ENCODE results near the gene NDUFS1.
"Not testable (repeated sequence)": the region's sequence is repeated elsewhere in the genome, so short reads cannot be mapped to it uniquely, and the experiment has no call there.

The NDUFS1 gene

DNA sequence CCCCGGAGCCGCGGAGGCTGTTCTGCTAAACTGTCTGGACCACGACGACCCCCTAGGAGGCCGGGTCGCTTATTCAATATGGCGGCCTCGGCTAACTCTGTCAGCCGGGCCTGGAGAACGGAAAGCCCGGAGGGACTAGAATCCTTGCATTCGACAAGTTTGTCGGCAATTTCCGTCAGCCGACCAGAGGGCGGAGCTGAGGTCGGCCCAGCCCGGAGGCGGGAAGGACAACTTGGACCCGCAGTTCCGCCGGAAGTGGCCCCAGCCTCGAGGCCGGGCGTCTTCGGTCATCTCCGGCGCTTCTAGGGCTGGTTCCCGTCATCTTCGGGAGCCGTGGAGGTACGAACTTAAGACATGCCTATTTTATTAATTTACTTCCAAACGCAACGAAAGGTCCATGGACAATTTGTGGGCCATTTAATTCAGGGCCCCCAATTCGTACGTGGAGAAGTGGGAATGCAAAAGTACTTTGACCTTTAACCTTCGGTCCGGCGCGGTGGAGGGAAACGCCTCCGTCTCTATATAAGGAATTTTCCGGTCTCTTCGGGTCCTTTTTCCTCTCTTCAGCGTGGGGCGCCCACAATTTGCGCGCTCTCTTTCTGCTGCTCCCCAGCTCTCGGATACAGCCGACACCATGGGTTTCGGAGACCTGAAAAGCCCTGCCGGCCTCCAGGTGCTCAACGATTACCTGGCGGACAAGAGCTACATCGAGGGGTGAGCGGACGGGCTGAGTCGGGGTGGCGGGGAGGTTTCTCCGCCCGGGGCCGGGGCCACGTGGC lies at the start of gene NDUFS1, which contains the start of gene EEF1B2:
Gene NDUFS1 (minus strand): TSS at position 99 of the 779 bp plus-strand sequence. CDS start 5,766 bp downstream, outside the sequence.
Gene EEF1B2 (plus strand): TSS at position 550 of the 779 bp plus-strand sequence. CDS start 85 bp downstream, at position 635.
- DNase-seq (ENCODE audit: low read depth), result peak; percentile 97

DNA sequence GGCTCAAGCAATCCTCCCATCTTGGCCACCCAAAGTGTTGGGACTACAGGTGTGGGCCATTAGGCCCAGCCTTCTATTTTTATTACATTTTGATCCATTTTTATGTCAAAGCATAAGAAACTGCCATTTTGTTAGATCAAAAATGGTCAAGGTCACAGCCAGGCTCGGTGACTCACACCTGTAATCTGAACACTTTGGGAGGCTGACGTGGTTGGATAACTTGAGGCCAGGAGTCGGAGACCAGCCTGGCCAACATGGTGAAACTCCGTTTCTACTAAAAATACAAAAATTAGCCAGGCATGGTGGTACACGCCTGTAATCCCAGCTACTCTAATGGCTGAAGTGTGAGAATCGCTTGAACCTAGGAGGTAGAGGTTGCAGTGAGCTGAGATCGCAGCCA lies 49.7 kb upstream of the NDUFS1 start:
- no peak for DNase-seq (ENCODE audit: low read depth)

DNA sequence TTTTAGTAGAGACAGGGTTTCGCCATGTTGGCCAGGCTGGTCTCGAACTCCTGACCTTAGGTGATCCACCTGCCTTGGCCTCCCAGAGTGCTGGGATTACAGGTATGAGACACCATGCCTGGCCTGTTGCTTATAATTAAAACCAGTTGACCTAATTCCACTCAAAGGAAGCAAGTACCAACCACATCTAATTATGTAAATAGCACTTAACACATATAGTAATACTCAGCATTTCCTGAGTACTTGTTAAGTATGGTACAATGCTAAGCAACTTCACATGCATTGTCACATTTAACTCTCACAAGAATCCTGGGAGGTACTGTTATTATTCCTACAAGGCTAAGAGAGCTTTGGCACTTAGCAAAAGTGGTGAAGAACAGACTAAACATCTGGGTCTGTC lies 48.1 kb upstream of the NDUFS1 start:
- not testable (repeated sequence) for DNase-seq (ENCODE audit: low read depth)

DNA sequence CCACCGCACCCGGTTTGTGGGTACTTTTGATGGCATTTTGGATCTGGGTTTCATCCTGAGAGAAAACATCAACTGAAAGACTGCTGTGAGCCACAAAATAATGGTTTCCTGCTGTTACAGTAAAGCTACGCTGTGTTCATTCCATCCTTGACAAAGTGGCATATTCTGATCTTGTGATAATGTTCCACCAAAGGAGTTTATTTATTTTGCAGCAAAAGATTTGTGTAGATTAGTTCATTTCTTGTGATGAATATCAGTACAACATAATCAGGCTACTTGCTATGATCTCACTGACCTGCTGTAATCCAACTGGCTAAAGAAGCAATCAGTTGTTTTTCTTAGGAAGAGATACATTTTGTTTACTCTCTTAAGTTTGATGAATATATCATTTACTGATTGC lies 45.5 kb upstream of the NDUFS1 start:
- no peak for DNase-seq (ENCODE audit: low read depth)

DNA sequence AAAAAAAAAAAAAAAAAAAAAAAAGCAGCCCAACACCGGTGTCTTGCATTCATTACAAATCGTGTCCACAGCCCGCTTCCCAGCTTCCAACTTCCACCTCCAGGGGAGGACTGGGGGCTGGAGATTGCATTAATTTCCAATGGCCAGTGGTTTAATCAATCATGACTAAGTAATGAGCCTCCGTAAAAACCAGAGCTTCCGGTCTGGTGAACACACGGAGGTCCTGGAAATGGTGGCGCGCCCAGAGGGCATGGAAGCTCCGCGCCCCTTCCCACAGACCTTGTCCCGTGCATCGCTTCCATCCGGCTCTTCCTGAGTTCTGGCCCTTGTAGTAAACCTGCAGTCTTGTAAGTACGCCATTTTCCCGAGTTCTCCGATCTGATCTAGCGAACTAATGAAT lies 44.1 kb upstream of the NDUFS1 start:
- DNase-seq (ENCODE audit: low read depth), result no peak

DNA sequence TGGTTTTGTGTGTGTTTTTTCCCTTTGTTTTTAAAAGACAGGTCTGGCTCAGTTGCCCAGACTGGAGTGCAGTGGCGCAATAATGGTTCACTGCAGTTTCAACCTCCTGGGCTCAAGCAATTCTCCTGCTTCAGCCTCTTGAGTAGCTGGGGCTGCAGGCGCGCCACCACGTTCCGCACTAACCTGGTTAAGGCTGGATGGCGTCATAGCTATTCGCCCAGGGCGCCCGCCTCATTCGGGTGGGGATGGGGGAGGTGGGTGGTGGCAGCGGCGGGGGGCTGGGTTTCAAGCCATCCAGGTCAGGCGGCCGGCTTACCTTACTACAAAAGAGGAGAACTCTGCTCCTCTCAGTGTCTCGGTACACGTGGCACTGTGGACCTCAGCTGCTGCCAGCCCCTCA lies 43.2 kb upstream of the NDUFS1 start:
- no peak for DNase-seq (ENCODE audit: low read depth)

DNA sequence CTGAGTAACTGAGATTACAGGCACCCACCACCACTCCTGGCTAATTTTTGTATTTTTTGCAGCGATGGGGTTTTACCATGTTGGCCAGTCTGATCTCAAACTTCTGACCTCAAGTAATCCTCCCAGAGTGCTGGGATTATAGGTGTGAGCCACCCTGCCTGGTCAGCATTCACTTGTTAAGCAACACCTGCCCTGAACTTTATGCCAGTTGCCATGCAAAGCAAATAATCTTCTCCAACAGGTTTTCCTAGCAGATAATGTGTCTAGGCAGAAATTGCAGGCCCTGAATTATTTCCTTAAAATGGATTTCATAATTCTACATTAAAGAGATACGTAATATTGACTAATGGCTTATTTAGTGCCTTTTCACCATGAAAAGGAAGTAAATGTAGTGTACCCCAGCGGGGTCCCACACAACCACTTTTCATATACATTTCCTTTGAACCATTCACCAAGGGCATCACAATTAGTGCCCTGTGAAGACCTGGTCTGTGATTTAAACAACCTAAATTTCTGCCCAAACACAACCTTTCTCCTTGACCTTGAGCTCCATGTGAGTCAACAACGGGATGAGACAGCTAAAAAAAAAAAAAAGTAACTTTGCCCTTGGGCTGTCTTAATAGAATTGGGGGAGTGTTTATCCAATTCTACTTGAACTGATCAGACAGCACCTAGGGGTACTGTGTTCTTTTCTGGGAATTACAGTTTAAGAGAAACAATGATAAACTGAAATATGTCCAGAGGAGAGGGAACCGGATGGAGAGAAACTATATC lies 42.0 kb upstream of the NDUFS1 start:
- no peak for DNase-seq (ENCODE audit: low read depth)

DNA sequence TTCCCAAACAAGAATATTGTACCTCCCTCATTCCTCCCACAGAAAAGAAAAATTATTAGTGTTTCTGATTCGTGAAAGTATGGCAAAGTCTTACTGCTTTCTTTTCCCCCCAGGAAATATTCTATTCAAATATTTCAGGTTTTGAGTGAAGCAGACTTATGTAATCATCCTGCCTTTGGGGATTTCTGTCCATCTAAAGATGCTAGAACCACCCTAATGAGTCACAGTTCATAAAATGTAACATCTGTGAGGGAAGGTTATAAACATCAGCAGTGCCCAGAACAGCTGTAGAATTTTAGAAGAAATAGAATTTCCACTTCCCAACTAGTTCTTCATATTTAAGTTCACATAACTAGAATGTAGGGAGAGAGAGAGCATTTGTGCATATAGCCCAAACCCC lies 39.4 kb upstream of the NDUFS1 start:
- no peak for DNase-seq (ENCODE audit: low read depth)

DNA sequence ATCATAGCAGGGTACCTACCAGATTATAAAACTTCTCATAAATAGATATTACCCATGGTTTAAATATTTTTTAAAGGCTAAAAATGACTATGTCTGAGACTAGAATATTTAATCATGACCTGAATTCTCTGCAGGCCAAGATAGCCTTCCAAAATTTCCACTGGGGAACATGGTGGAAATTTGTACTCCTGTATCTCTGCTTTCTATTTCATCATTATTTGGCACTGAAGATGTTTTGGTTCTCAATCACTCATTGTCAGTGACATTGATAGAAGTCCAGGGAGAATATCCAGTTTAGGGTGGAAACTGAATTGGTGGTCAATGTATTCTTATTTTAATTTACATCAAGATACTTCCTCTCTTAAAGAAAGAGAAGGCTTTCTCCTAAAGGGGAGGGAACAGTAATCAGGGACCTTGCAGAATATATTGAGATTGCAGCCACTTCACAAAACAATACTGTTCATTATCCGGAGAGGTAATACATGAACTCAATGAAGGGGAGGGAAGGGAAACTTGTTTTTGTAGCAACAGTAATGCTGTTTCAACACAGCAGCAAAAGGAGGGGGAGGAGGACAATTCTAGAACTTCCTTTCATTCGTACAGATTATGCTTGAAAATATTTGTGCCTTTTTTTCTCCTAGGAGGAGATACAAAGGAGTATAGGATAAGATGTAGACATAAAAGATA lies 34.6 kb upstream of the NDUFS1 start:
- no peak for DNase-seq (ENCODE audit: low read depth)

DNA sequence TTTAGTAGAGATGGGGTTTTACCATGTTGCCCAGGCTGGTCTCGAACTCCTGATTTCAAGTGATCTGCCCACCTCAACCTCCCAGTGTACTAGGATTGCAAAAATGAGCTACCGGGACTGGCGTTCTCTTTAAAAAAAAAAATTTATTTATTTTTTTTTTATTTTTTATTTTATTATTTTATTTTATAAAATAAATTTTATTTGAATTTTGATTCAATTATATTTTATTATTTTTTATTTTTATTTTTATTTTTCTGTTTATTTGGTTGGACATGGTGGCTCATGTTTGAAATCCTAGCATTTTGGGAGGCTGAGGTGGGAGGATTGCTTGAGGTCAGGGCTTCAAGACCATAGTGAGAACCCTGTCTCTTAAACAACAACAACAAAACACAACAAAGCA lies 32.9 kb upstream of the NDUFS1 start:
- no peak for DNase-seq (ENCODE audit: low read depth)

DNA sequence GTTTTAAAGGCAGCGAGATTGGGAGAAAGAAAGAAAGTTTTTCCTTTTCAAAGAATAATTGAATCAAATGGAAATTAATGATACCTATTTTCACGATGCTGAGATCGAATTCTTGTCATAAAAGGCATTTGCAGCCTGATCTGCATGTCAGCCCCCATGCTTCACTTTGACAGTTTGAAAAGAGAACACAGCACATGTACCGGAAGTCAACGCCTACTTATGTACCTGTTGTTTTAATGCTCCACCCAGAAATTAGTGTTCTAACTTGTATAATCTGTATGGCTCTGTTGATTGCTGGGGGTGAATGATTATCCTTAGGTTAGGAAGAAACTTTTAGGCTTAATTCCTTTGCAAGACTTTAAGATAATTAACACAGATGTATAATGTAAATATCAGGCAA lies 31.4 kb upstream of the NDUFS1 start:
- no peak for DNase-seq (ENCODE audit: low read depth)

DNA sequence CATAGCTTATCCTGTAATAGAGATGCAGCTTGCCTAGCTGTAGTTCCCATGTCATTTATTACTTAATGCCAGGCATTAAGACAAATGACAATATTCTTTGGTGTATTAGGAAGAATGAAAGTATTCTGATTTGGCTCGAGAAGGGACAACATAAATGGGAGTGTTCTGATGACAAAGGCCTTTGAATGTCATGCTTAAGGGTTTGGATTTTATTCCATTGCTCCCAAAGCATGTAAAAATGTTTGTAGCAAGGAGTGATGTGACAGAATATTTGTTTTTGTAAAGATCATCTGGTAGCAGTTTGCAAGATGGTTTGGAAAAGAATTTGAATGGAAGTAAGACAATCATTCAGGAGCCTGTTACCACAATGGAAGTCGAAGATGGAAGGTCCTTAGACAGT lies 30.9 kb upstream of the NDUFS1 start:
- no peak for DNase-seq (ENCODE audit: low read depth)

DNA sequence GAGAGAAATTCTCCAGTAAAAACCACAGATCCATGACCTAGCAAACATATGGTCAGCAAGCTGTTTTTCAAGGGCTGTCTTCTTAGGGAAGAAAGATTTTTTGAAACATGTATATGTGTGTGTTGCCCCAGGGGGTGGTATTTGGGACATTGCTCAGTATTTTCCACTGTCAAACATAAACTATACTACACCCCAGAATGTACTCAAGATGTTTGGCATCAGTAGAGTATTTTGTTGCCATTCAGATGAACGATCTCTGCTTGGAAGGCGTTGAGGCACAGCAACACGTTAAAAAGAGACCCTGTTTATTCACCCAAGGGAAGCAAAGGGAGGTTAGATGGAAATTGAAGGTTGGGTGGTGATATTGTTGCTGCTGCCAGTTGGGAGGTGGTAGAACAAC lies 30.4 kb upstream of the NDUFS1 start:
- DNase-seq (ENCODE audit: low read depth), result no peak

DNA sequence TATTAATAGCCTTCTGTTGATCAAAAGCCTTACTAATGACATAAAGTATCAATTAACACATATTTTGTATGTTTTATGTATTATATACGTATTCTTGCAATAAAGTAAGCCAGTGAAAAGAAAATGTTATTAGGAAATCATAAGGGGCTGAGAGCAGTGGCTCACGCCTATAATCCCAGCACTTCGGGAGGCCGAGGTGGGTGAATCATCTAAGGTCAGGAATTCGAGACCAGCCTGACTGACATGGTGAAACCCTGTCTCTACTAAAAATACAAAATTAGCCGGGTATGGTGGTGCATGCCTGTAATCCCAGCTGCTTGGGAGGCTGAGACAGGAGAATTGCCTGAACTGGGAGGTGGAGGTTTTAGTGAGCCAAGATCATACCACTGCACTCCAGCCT lies 22.3 kb upstream of the NDUFS1 start:
- DNase-seq (ENCODE audit: low read depth), result not testable (repeated sequence)

DNA sequence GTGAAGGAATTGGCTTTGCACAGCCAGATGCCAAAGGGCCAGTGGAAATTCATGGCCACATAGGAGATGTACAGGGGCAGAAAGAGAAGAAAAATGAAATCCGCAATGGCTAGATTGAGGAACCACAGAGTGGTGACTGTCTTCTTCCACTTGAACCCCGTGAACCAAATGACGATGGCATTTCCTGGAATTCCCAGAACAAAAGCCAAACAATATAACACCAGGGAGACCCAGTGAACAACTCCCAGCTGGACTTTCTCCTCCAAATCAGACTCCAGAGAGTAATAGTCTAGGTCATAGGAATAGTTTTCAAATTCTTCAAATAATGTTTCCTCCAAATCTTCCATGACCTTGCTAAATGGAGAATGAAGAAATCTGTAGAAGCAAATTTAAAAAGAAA lies 17.7 kb upstream of the NDUFS1 start:
- DNase-seq (ENCODE audit: low read depth), result no peak

DNA sequence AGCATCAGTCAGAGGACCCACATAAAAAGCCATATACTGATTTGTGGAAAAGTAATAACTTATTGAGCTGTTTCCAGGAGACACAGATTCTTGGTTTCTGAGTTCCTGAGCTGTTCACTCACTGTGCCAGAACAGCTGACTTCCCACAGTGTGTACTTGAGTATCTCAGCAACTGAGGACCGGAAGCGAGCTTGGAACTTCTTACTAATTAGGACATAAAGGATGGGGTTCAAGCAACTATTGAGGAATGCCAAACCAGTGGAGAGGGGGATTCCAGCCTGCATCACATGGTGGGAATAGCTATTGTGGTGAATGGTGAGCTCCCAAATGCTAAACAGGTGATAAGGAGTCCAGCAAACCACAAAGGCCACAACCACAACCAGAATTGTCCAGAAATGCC lies 16.9 kb upstream of the NDUFS1 start:
- DNase-seq (ENCODE audit: low read depth), result no peak

DNA sequence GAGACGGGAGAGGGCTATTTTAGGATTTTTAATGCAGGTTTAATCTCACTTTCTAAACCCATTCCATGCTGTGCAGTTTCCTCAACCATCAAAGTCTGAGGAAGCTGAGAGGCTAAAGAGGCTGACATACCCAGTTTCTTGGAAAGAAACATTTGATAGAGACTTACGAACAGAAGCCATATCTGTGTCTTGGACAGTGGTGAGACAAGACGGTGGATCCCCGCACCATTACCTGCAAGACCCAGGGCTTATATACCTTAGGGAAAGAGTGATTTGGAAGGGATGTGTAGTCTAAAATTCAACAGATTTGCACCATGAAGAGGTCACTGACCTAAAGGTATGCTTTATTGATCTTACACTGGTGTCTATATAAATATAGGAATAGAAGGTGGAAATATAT lies 13.9 kb upstream of the NDUFS1 start:
- DNase-seq (ENCODE audit: low read depth), result no peak

DNA sequence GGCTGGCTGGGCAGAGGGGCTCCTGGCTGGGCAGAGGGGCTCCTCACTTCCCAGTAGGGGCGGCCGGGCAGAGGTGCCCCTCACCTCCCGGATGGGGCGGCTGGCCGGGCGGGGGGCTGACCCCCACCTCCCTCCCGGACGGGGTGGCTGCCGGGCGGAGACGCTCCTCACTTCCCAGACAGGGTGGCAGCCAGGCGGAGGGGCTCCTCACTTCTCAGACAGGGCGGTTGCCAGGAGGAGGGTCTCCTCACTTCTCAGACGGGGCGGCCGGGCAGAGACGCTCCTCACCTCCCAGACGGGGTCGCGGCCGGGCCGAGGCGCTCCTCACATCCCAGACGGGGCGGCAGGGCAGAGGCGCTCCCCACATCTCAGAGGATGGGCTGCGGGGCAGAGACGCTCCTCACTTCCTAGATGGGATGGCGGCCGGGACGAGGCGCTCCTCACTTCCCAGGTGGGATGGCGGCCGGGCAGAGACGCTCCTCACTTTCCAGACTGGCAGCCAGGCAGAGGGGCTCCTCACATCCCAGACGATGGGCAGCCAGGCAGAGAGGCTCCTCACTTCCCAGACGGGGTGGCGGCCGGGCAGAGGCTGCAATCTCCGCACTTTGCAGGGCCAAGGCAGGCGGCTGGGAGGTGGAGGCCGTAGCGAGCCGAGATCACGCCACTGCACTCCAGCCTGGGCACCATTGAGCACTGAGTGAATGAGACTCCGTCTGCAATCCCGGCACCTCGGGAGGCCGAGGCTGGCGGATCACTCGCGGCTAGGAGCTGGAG lies 12.6 kb upstream of the NDUFS1 start:
- not testable (repeated sequence) for DNase-seq (ENCODE audit: low read depth)

DNA sequence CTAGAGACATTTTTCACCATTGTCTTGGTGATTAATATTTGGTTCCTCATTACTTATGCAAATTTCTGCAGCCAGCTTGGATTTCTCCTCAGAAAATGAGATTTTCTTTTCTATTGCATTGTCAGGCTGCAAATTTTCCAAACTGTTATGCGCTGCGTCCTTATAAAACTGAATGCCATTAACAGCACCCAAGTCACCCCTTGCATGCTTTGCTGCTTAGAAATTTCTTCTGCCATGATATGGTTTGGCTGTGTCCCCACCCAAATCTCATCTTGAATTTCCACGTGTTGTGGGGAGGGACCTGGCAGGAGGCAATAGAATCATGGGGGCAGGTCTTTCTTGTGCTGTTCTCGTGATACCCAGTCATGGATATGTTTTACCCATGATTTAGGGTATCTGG lies 9.0 kb upstream of the NDUFS1 start:
- not testable (repeated sequence) for DNase-seq (ENCODE audit: low read depth)

DNA sequence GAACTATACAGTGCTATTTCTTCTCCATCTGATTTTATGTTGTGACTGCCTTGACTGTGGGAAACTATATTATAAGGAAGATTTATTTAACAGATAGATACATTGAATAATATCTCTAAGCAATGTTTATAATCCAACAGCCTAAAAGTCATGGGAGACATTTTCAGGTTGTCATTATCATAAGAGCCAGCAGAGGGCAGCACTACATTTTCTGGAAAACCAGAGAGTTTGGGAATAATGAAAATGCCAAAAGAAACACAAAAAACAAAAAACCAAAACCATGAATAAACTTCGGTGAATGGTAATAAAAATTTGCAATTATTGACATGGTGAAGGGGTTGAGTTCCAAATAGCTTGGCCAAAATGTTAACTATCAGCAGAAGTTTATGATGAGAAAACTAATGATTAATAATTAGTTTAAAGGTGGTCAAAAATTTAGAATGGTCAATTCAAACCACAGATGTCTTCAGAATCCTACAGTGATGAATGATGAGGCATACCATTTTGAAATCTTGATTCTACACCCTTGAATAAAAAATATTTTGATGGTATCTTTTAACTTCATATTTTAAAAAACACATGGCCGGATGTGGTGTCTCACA lies 5.1 kb upstream of the NDUFS1 start:
- DNase-seq (ENCODE audit: low read depth), result no peak

DNA sequence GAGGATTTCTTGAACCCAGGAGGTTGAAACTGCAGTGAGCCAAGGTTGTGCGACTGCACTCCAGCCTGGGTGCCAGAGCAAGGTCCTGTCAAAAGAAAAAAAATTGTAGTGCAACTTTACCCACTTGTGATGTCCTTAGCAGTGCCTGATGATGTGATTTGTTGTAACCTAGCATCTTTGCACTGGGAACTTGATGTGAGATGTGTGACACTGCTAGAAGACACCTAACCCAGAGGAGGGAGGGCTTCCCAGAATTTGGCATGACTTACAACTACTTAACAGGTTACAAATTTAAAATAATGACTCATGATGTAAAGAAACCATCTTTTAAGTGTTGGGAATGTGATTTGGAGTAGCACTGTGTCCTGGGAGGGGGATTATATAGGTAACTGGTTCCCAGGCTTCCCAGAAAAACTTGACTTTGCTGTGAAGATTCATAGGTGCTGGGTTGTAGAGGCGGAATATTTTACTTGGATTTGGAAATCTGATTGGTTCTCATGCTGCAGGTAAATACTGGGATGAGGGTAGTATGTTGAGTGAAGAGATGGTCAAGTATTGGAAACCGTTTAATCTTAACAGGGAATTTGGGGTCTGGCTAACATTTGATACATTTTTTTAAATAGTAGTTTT lies 4.1 kb upstream of the NDUFS1 start:
- no peak for DNase-seq (ENCODE audit: low read depth)

All from activated T-helper 9 cell treated with anti-CD3 and anti-CD28 coated beads, Interleukin-2, amount 50 U/mL, for 16 hours (primary cell).